GM12865 (cell line): ENCODE data around the gene KPNB1.

Experiments
- DNase-seq: peaks from one replicate; pipeline ENCODE4 v3.0.0; 2010; ENCODE audit warnings: low read depth
- H3K4me3 ChIP-seq: 2 replicates; pipeline ENCODE4 v1.5.1; 2011; ENCODE audit warnings: mild to moderate bottlenecking, low read depth, low read length, control low read depth
- TF ChIP-seq, protein P1 (sequence below): IDR thresholded peaks from 2 replicates; pipeline ENCODE4 v1.5.1; 2011; ENCODE audit warnings: low read length, control low read depth, low read depth, inconsistent platforms; ENCODE audit not compliant: insufficient read depth; ENCODE audit errors: missing control alignments

KPNB1 gene

DNA sequence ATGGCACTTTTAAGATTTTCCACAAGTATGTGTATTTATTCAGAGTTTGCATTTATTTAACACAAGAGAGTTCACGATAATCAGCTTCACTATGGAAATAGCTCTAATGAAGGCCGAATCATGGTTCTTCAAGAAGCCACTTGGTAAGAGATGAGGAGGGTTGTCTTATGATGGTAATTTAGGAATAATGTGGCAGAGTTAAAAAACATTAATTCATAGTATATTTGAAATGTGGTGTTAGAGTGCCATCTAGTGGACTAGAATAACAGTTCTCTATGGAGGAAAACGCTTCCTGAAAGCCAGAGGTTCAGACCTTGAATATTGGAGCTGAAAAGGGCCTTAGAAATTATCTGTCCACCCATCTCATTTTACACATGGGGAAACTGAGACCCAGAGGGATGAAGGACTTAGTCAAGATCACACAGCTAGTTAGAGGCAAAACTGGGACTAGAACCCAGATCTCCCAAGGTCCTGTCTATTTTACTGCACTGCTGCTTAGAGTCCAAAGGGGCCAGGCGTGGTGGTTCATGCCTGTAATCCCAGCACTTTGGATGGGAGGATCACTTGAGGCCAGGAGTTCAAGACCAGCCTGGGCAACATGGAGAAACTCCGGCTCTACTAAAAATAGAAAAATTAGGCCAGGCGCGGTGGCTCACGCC lies 33.8 kb upstream of the KPNB1 start:
- peak; percentile 51 for DNase-seq
- H3K4me3 ChIP-seq = no peak overlapping the region
- TF ChIP-seq, protein P1, sequence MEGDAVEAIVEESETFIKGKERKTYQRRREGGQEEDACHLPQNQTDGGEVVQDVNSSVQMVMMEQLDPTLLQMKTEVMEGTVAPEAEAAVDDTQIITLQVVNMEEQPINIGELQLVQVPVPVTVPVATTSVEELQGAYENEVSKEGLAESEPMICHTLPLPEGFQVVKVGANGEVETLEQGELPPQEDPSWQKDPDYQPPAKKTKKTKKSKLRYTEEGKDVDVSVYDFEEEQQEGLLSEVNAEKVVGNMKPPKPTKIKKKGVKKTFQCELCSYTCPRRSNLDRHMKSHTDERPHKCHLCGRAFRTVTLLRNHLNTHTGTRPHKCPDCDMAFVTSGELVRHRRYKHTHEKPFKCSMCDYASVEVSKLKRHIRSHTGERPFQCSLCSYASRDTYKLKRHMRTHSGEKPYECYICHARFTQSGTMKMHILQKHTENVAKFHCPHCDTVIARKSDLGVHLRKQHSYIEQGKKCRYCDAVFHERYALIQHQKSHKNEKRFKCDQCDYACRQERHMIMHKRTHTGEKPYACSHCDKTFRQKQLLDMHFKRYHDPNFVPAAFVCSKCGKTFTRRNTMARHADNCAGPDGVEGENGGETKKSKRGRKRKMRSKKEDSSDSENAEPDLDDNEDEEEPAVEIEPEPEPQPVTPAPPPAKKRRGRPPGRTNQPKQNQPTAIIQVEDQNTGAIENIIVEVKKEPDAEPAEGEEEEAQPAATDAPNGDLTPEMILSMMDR = peak; percentile 52

GRCh38 chr17:47618410-47618809 lies 31.3 kb upstream of the KPNB1 start:
- no peak overlapping the region for H3K4me3 ChIP-seq
- TF ChIP-seq, protein P1 = no peak
- no peak for DNase-seq

DNA sequence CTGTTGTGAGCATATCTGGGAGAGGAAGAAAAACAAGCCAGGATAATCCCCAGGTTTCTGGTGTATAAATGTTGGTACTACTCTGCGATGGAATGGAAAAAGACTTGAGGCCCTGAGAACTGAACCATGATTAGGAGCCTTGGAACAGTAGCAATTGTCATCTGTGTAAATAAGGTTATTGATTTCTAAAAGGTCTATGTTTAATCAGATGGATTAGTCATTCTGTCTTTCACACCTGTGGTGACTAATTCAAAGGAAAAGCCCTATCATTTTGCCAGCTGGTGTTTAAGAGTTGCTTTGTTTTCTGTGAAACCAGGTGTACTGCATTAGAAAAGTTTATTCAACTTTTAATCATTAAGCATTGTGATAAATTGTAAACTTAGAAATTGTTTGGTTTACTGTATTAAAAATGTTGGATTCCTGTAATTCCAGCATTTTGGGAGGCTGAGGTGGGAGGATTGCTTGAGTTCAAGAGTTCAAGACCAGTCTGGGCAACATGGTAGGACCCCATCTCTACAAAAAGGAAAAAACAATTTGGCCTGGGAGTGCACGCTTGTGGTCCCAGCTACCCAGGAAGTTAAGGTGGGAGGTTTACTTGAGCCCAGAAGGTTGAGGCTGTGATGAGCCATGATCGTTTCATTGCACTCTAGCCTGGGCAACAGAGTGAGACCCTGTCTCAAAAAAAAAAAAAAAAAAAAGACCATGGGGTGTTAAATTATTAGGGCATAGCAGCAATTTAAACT lies 29.0 kb upstream of the KPNB1 start:
- H3K4me3 ChIP-seq = no peak overlapping the region
- TF ChIP-seq, protein P1 = no peak
- DNase-seq = no peak

DNA sequence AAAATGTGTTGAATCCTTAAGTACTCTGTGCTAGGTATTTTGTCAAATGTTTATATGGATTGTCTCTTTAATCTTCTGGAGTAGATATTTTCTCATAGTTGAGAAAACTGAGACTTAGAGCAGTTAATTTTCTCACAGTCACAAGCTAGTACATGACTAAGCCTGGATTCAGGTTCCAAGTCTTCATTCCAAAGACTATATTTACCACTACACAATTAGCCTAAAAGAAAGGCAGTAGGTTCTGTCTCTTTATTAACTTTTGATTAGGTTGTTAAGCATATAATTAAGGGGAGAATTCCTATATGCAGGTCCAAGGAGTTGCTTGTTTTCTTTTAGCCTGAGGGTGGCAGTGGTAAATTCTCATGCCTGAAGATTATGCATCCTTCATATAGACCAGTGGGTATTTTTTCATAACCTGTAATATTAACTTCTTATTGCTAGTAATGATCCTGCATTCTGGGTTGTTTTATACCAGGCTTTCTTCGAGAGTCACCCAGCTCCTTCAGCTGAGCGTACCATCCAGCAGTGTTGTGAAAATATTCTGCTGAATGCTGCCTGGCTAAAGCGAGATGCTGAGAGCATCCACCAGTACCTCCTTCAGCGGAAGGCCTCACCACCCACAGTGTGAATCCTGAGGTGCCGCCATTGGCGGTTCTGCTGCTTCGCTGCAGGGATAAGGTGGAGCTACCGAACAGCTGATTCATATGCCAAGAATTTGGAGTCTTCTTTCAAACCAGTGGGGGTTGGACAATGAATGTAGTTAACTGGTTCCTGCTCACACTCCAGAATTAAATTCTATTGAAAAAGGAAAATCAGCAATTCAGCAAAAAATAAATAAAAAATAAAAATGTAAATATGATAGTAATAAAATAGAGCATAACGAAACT lies 28.2 kb upstream of the KPNB1 start:
- no peak for DNase-seq
- TF ChIP-seq, protein P1 = no peak
- no peak overlapping the region for H3K4me3 ChIP-seq

DNA sequence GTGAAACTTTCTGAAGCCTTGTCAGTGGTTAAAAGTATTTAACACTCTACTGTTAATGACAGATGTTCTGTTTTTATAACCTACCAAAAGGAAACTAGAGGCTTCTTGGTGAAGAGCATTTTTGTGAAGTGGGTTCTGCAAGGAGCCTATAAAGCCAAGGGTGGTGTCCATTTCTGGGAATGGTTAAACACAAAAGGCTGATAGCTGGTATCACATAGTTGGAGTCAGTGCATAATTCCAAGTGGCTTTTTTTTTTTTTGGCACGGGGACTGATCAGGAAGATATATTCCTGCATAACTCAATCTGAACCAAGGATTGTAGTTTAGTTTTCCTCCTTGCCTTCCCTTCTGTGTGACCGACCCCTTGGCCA lies 27.6 kb upstream of the KPNB1 start:
- TF ChIP-seq, protein P1 = no peak
- H3K4me3 ChIP-seq = no peak overlapping the region
- no peak for DNase-seq

- DNase-seq = no peak
- TF ChIP-seq, protein P1 = no peak
- no peak overlapping the region for H3K4me3 ChIP-seq
Measured at GRCh38 chr17:47624727-47625068, 25.0 kb upstream of the KPNB1 start.
